Amniotic stem cell (primary cell): ENCODE measurements around the gene SQOR.
"Not testable (repeated sequence)": the region's sequence is repeated elsewhere in the genome, so short reads cannot be mapped to it uniquely, and the experiment has no call there.

ENCODE experiments used
- DNase-seq: peaks from one replicate; lab custom pipeline; 2025; lab: John Stamatoyannopoulos, UW

Gene SQOR

GRCh38 chr15:45631776-45632175, 3.1 kb upstream of the SQOR start:
- DNase-seq = no peak

GRCh38 chr15:45635191-45635638, 386 bp downstream of the SQOR start:
- no peak for DNase-seq

GRCh38 chr15:45635763-45636292, 999 bp downstream of the SQOR start:
- DNase-seq = no peak

GRCh38 chr15:45637141-45637540, 2.3 kb downstream of the SQOR start:
- DNase-seq = no peak

GRCh38 chr15:45637552-45638033, 2.8 kb downstream of the SQOR start:
- DNase-seq = peak; percentile 64

- peak; percentile 84 for DNase-seq
Measured at GRCh38 chr15:45640616-45641015, 5.8 kb downstream of the SQOR start.

- DNase-seq = peak; percentile 23
Measured at GRCh38 chr15:45641374-45641781, 6.5 kb downstream of the SQOR start.

- peak; percentile 65 for DNase-seq
Measured at GRCh38 chr15:45641999-45642932, 7.4 kb downstream of the SQOR start.

GRCh38 chr15:45644437-45644836, 9.6 kb downstream of the SQOR start:
- DNase-seq = no peak

- peak; percentile 47 for DNase-seq
Measured at GRCh38 chr15:45645026-45645980, 10.5 kb downstream of the SQOR start.

- DNase-seq = peak; percentile 17
Measured at GRCh38 chr15:45646220-45646619, 11.4 kb downstream of the SQOR start.

- DNase-seq = no peak
Measured at GRCh38 chr15:45647828-45648227, 13.0 kb downstream of the SQOR start.

GRCh38 chr15:45648521-45649200, 13.8 kb downstream of the SQOR start:
- peak; percentile 22 for DNase-seq

- DNase-seq = not testable (repeated sequence)
Measured at GRCh38 chr15:45650007-45650406, 15.2 kb downstream of the SQOR start.

GRCh38 chr15:45650889-45651525, 16.2 kb downstream of the SQOR start:
- DNase-seq = no peak

- no peak for DNase-seq
Measured at GRCh38 chr15:45653702-45654424, 19.0 kb downstream of the SQOR start.

- no peak for DNase-seq
Measured at GRCh38 chr15:45654749-45655148, 19.9 kb downstream of the SQOR start.

- DNase-seq = no peak
Measured at GRCh38 chr15:45657254-45657653, 22.4 kb downstream of the SQOR start.

GRCh38 chr15:45657764-45658545, 23.1 kb downstream of the SQOR start:
- no peak for DNase-seq
